ENCODE measurements around the gene MGST1.

MGST1 gene, protein sequence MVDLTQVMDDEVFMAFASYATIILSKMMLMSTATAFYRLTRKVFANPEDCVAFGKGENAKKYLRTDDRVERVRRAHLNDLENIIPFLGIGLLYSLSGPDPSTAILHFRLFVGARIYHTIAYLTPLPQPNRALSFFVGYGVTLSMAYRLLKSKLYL

DNA sequence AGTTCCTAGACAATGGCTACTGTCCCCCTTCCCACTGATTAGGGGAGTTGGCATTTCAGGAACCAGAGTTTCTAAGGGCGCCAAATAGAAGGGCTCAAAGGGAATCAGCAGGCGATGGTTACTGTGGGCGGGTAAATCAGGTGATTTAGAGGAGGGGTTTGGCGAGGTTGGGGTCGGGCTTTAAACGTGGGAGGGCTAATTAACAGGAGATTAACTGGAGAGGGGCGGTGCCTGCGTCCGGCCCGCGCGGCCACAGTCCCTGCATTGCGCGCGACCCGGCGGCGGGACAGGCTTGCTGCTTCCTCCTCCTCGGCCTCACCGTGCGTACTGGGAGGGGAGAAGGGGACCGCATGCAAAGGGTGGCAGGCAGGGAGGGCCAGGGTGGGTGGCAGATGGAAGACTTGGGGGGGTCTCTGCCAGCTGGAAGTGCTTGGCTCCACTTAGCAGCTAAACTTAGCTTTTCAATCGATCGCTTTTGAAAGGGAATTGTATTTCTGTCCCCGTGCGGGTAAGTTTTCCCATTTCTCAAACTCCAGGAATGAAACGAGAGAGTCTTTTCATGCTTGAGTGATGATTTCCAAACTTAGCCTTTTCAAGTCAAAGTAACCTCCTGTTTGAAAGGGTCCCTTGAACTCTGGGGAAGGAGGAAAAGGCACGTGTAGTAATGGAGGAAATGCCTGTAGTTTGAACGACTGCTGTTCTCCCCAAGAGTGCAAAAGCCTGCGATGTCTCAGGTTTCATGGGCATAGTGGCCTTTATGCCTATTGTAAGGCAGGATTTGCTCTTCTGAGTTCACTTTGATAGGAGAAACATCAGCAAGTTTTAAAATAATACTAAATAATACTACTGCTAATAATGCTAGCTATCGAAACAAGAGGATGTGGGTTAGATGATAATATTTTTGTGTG, at the start of gene MGST1:
Gene MGST1 (plus strand): TSS at position 255 of the 908 bp plus-strand sequence. CDS start 6,608 bp downstream, outside the sequence.
- no peak for DNase-seq (ENCODE audit: low read depth)

DNA sequence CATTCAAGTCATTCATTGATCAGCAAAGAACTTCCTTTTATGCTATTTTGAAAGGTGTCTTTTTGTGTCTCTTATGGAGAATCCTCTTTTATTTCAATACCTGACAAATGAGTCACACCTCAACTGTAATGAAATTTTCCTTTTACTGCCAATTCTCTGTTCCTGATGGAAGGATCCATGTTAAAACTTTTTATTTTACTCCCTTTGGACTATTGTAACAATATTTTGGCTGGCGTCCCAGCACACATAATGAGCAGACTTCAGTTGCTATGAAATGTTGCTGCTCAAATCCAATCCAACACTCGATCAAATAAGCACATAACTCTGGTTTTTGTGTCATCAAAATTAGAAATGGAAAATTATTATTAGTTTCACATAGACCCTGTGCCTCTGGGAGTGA, 48.0 kb upstream of the MGST1 start:
- no peak for DNase-seq (ENCODE audit: low read depth)

DNA sequence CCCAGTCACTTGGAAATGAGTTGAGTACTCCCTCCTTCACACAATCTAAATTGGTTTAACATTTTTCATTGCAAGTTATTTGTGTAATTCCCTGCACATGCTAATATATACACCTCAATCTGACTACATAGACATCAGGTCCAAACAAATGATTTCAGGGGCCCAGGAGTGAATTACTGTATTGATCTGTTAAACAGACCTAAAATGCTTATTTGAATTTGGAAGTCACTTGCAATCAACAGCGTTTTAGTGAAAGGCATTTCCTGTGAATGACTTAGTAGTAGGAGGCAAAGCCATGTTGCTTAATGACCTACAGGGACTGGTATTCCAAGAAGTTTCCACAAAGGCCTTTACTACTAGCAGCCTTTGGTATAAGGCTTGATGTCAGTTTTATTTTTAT, 47.3 kb upstream of the MGST1 start:
- no peak for DNase-seq (ENCODE audit: low read depth)

DNA sequence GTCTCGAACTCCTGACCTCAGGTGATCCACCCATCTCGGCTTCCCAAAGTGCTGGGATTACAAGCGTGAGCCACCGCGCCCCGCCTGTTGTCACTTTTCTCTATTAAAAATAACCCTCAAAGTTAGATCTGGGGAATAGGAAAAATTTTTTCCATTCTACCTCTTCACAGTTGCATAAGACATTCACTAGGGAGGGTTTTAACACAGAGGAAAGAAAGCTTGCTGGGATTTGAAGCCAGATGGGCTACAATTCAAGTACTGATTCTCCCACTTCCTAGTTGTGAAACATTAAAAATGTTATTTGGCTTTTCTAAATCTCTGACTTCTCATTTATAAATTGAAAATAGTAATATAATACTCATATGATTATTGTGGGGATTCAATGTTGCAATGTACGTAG, 46.7 kb upstream of the MGST1 start:
- DNase-seq (ENCODE audit: low read depth), result no peak

DNA sequence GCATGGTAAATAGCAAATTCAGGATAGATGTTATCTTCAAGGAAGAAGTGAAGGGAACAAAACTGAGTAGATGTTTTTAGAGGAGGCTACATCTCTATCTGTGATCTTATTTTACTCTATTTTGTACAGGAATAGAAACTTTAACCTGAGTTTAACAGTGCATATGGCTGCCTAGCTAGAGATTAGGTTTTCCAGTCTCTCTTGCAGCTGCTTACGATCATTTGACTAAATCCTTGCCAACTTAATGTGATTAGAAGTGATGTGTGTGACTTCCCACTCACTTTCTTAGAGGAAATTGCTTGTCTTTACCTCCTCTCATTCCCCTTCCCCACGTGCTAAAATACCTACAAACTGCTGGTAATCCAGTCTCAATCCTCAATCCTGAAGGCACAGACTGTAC, 43.5 kb upstream of the MGST1 start:
- no peak for DNase-seq (ENCODE audit: low read depth)

DNA sequence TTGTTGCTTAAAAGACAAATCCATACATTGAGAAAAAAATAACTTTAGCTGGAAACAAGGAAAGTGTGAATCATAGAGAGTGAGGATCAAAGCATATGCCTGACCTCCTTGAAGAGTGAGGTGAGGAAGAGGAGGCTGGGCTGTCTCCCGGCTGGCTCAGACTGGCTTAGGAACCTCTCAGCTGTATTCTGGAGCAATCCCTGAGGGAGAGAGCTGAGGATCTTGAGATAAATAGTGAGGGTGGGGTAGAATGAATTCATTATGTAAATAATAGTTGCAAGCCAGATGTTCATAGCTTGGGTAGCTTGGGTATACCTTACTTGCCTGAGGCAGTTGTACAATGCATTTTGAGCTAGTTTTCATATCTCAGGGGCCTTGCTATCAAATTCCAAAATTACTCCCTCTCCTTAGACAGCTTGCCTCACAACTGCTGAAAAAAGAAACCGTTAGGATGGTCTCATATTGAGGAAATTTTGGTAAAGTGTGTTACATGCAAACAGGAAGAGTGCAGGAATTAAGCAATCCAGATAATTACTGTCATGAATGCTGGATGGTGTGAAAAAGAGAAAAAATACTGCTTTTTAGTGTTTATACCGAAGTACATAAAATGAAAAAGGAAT, 39.5 kb upstream of the MGST1 start:
- no peak for DNase-seq (ENCODE audit: low read depth)

DNA sequence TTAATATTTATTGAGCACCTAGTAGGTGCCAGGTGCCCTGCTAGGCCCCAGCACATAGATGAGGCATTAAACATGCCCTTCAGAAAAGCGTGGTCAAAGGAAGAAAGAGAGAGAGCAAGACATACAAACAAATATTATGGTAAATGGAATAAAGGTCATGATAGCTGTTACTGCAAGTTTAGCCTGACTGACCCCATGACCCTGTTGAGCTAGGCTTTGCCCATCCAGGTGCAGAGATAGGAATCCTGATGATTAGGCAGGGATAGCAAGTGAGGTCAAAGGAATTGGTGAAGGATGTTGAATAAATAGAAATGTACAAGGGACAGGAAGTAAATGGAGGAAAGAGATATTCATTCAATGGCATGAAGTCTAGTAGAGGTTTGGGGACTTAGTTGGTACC, 36.5 kb upstream of the MGST1 start:
- no peak for DNase-seq (ENCODE audit: low read depth)

DNA sequence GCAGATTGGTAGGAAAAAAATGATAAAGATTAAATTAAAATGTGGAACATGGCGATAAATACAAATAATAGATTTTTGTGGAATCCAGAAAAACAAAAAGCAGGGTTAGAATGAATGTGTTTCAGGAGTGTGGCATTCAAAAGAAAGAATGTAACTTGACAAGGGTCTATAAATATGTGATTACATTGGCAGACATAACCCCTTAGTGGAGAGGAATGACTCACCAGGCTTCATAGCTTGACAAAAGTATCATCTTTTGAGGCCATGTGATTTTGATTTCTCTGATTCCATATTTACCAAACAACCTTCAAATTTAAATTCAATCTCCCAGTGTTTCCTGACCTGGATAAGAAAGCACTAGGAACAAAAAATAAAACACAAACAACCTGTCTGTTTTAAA, 24.4 kb upstream of the MGST1 start:
- no peak for DNase-seq (ENCODE audit: low read depth)

DNA sequence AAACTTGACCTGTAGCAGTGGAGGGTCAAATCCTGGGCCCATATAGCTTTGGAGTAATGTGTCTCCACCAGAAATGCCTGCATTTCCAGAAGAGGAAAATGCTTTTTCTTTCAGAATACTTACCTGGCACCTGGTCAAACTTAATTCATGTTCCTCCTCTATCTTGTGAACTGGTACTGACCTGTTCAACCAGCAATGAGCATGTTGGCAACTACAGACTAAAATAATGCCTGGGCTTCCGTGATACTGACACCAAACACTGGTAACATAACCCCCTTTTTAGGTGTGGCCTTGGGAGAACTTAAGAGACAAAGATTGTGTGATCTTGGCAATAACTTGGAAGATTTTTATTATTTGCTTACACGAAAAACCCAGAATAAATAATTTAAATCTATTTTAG, 23.8 kb upstream of the MGST1 start:
- DNase-seq (ENCODE audit: low read depth), result no peak

DNA sequence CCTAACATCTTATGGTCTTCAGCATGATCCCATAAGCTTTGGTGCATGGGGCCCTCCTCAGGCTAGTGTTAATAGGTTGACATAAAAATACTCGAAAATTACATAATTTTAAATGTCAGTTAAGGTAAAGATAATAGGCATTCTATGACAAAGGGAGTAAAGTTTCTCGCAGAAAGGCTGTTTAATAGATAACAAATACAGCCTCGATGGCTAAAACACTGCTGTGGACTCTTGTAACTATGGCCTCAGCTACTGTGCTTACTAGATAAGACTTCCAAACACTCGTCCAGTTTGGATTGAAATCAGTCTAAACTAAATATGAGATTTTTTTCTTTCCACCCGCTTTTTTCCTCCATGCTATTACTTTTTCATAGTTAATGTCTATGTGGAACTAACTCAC, 23.2 kb upstream of the MGST1 start:
- DNase-seq (ENCODE audit: low read depth), result no peak

DNA sequence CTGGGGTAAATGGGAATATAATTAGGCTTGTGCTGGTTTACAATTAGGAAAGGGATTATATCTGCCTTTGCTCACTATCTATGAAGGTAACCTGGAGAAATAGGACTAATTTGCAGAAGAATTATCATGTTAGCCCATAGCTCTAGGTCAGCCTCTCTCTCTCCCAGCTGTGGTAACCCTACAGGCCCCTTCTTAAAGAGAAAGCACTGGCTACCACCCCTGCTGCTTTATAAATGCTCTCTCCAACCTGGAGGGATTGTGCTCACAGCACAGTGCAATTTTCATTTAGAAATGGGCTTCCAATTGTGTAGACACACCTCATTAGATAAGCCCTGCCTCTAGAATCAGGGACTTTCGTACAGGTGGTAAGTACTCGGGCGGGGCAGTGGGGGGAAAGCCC, 22.7 kb upstream of the MGST1 start:
- DNase-seq (ENCODE audit: low read depth), result no peak

DNA sequence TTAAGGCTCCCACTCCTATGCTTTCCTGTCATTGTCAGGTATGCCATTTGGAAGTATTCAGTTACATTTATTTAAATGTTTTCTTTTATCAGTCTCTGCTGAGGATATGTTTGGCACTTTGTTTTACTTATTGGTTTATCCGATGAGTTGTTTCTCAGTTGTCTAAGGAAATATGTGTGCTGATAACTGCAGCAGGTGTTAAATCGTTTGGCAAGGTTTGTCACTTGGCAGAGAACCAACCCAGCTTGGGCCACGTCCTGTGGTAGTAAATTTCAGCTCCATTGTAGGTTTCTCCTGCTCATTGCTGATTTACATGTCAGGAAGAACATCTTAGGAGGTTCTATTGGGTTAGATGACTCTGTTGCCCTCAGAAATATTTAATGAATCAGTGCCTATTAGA, 22.0 kb upstream of the MGST1 start:
- DNase-seq (ENCODE audit: low read depth), result no peak

DNA sequence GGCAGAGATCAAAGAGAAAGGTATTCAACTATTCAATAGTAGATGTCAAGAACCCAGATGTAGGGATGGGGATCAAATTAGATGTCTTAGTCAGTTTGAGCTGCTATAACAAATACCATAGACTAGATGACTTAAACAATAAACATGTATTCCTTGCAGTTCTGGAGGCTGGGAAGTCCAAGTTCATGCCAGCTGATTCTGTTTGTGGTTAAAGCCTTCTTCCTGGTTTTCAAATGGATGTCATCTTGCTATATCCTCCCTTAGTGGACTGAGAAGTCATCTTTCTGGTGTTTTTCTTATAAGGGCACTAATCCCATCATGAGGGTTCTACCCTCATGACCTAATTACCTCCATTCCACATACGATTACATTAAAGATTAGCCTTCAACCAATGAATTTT, 19.5 kb upstream of the MGST1 start:
- no peak for DNase-seq (ENCODE audit: low read depth)

DNA sequence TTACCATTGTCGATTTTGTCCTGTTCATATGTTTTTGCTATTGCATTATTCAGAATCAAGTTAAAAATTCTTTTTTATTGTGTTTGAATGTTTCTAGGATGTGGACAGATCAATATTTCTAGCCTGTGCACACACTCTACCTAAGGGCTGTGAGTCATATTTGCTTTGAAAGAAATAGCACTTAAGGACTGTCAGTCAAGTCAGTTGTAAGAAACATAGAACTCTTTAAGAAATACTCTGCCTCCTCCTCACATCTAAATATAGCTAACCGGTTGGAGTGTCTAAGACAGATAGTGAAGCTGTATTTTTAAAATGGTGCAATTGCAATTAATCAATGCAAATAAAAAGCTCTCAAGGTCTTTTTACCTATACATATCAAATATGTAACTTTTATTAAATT, 17.9 kb upstream of the MGST1 start:
- no peak for DNase-seq (ENCODE audit: low read depth)

DNA sequence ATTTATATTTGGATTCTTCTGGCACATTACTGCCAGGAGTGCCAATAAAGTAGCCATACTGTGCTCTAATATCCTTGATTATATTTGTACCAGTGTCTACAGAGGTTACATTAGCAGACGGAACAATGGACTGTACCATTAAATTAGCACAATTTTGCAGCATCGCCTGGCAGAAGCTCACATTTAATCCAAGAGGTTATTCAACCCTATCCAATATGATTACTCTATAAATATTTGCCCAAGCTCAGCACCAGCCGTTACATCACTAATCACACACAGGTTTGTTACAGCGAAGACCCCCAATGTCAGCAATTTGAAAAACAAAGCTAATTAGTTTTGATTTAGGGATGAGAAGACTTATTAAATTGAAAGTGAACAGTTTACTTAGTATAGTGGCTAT, 16.9 kb upstream of the MGST1 start:
- no peak for DNase-seq (ENCODE audit: low read depth)

DNA sequence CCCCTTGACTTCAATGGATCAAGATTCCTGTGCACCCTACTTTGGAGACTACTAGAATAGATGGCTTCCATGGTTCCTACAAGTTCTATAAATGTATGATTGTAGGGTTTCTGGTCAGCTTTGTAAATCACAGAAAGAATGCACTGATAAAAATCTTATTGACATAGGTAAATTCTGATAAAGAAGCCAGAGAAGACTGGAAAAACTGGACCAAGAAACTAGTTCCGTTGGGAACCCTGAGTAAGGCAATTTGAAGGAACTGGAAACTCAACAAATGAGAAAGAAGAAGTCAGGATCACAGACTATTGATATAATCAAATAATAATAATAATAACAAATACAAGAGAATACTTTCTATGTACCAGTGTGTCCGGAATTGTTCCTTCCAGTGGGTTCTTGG, 15.4 kb upstream of the MGST1 start:
- no peak for DNase-seq (ENCODE audit: low read depth)

DNA sequence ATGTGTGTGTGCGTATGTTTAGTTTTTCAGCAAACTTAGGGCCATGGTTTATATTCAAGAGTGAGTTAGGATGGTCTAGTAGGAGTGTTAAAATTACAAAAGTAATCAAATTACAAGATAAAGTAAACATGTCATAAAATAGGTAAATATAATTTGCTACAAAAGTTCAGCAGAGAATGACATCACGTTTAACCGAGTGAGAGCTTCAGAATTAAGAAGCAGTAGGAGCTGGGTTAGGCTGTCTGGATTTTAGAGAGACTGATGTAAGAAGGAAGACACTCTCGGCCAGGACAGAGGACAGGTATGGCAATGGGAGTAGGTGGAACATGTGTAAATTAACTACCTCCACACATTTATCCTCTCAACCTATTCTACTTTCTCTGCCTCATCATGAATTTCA, 11.6 kb upstream of the MGST1 start:
- DNase-seq (ENCODE audit: low read depth), result no peak

DNA sequence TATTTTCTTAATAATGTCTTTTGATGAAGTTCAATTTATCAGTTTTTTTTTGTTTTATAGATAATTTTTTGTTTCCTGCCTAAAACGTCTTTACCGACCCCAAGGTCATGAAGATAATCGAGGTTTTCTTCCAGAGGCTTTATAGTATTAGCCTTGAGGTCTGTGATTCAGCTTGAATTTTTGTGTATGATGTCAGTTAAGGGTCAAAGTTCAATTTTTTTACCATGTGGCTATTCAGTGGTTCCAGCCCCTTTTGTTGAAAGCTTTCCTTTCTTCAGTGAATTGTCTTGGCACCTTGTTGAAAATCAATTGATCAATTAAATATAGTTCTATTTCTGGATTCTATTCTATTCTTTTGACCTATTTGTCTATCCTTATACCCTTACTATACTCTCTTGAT, 3.2 kb upstream of the MGST1 start:
- DNase-seq (ENCODE audit: low read depth), result no peak

DNA sequence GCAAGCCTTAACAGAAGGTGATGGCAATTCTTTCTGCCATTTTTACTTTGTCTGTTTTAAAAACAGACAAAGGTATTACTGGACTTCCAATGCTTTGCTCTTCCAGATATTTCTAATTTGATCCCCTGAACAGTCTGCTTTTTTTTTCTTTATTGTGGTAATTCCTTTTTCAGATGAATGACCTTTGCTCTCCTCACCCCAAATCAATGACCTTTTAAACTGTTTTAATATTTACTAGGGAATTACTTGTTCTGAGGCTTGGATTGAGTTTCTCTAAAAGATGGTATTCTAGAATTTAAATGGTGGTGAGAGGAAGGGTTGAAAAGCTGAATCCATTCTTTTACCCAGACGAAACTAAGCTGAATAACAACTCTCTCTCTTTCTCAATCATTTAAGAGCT, 2.3 kb upstream of the MGST1 start:
- DNase-seq (ENCODE audit: low read depth), result no peak

DNA sequence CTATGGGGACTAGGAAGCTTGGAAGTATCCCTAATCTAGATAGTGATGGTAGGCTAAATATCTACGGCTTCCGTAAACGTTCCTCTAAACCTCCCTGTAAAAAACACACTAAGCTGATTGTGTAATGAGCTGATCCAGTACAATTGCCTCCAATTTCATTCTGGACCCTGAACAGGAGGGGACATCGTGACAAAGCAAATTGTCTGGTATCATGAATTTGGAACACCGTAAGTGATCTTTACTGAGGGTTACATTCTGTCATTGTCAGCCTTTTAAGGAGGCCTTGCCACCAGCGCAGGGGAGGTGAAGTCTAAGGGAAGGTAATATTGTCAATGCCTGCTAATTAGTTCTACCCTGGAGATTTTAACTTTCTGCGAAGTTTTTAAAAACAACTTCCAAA, 487 bp upstream of the MGST1 start:
- no peak for DNase-seq (ENCODE audit: low read depth)

DNA sequence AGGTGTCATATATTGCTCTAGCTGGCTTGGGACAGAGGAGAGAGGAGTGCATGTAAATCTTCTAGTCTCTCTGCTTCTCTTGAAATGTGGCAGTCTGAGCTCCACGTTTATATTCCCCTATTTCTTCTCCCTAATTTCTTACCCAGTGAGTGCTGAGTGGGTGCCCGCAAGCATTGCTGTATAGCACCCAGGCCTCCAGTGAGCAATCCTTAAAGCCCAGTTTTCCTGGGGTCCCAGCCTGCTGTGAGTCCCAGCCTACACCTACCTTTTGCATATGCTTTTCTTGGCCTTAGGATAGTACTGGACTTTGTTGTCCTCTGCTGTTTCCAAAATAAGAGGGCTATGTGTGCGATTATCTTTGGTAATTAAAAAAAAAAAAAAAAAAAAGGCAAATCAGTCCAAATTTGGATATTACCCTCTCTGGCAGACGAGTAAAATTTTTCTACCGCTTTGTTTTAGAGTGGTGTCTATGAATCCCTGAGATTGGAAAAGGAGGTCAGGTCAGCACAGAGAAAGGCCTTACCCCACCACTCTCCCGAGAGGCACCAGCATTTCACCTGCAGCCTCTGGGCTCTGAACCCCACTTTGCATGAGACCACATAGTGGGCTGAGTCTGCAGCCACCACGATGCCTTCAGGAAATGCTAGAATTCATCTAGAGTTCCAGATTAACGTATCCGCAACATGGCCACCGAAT, 1.1 kb downstream of the MGST1 start:
- DNase-seq (ENCODE audit: low read depth), result no peak

DNA sequence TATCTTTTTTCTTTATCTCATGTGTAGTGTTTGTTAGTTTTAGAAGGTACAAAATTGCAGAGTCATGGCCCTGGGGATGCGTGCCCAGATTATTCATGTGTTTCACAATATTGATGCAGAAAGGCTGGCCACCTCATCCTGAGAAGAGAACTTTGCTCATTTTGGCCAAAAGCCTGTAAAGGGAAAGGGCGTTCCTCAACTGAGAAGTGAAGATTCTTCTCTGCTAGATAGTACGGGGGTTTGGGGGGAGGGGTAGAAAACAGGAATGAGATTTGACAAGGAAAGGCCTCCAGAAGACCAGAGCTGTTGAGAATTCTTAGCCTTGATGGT, 1.7 kb downstream of the MGST1 start:
- DNase-seq (ENCODE audit: low read depth), result no peak

DNA sequence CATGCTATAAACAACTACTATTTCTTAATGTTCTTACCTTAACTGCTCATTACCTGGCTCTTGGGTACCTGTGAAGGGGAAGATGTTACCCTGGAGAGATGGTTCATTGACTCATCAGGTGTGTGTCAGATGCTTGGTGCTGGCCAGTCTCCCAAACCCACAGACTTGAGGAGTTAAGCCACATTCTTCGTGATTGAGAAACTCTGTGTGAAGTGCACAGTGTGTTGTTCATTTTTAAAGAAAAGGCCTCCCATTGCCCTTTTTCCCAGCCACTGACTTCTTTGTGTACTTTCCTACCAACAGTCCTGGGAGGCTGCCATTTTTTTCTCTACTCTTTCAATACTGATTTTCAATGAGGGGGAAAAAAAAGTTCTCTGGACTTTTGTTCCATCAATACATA, 3.2 kb downstream of the MGST1 start:
- no peak for DNase-seq (ENCODE audit: low read depth)
